Natural killer cell (primary cell): ENCODE measurements around the gene RPS28. TPM values are rescaled to one million over a fixed set of nuclear protein-coding genes. Genes with fewer than 3 reads are reported as not detected.
"Not testable (repeated sequence)": the region's sequence is repeated elsewhere in the genome, so short reads cannot be mapped to it uniquely, and the experiment has no call there.

ENCODE experiments used
- ATAC-seq, 3 donors: fragments of 150-1000 bp in 2 of 3; fragments of 200-7000 bp in 1 of 3; cut with Tn5 transposase; 1 replicate in 1 of 3; 2 replicates in 2 of 3; pipeline ENCODE4 v1.10.0; 2021; ENCODE audit warnings: mild to moderate bottlenecking in 2 of 3, moderate library complexity in 2 of 3
- DNase-seq, 2 donors: peaks; one replicate each; pipeline versions ENCODE4 v3.0.0 to v3.0.0-alpha.2; 2013 to 2021; ENCODE audit warnings: mixed read lengths in 1 of 2
- H3K27ac ChIP-seq: one replicate; pipeline ENCODE4 v1.5.1; 2013; ENCODE audit warnings: mild to moderate bottlenecking, low read length
- H3K27me3 ChIP-seq: one replicate; pipeline ENCODE4 v1.6.1; 2013; ENCODE audit warnings: low read length; ENCODE audit not compliant: control insufficient read depth, insufficient read depth
- H3K36me3 ChIP-seq: one replicate; pipeline ENCODE4 v1.6.1; 2013; ENCODE audit warnings: low read length; ENCODE audit not compliant: control insufficient read depth, insufficient read depth
- H3K4me1 ChIP-seq: one replicate; pipeline ENCODE4 v1.6.1; 2013; ENCODE audit warnings: low read length; ENCODE audit not compliant: control insufficient read depth, insufficient read depth
- H3K4me3 ChIP-seq: one replicate; pipeline ENCODE4 v1.5.1; 2013; ENCODE audit warnings: low read length
- H3K9me3 ChIP-seq: one replicate; pipeline ENCODE4 v1.6.1; 2013; ENCODE audit warnings: low read length; ENCODE audit not compliant: control insufficient read depth, insufficient read depth
- H3K27ac Mint-ChIP-seq, 2 donors: one replicate each; pipeline ENCODE4 v1.8.0; 2022; ENCODE audit warnings: mild to moderate bottlenecking in 2 of 2, mixed read lengths in 2 of 2, moderate library complexity in 1 of 2
- H3K27me3 Mint-ChIP-seq, 2 donors: one replicate each; pipeline ENCODE4 v1.8.0; 2022; ENCODE audit warnings: low read depth in 2 of 2, mixed read lengths in 2 of 2
- H3K36me3 Mint-ChIP-seq: one replicate; pipeline ENCODE4 v1.8.0; 2022; ENCODE audit warnings: mixed read lengths
- H3K4me1 Mint-ChIP-seq, 2 donors: one replicate each; pipeline ENCODE4 v1.8.0; 2022; ENCODE audit warnings: mixed read lengths in 2 of 2
- H3K4me3 Mint-ChIP-seq: one replicate; pipeline ENCODE4 v1.8.0; 2022; ENCODE audit warnings: mild to moderate bottlenecking, moderate library complexity, mixed read lengths
- H3K9me3 Mint-ChIP-seq, 2 donors: one replicate each; pipeline ENCODE4 v1.8.0; 2022; ENCODE audit warnings: mixed read lengths in 2 of 2
- CTCF ChIP-seq: fragments of 200-600 bp; IDR thresholded peaks from one replicate; pipeline ENCODE4 v1.8.0; 2022; ENCODE audit warnings: antibody characterized with exemption
- WGBS: methylation state at CpG from one replicate; pipeline ENCODE4 v1.1.7; 2013; ENCODE audit warnings: missing lambda C conversion rate; ENCODE audit not compliant: insufficient coverage; 5-methylcytosine and 5-hydroxymethylcytosine counted together
- intact Hi-C: fragments of 100-400 bp; cut with micrococcal nuclease; formaldehyde crosslinking; loops from one replicate; pipeline ENCODE4 v1.14.2; 2022
- total RNA-seq, 4 donors: library from RNA; stranded (reverse); fragments of 120-200 nt in 1 of 4; gene quantifications; one replicate each; pipeline versions ENCODE4 v1.2.3 to v1.2.4, GENCODE V29; 2013 to 2022

Gene RPS28
- total RNA-seq, 3 donors from 2014 or later (not counting 1 experiment from before 2014, with no cell fraction given) = 1,133 to 1,486 (median 1,403) TPM

- ATAC-seq = no peak
- Mint-ChIP-seq H3K4me3 (no peak overlapping the region), H3K4me1 (peaks cover 18 to 22% of the 10 kb centered on the region in 2 donors), H3K27ac (no peak overlapping the region), H3K27me3 (no peaks in the 10 kb centered on the region), H3K36me3 (no peaks in the 10 kb centered on the region), H3K9me3 (no peaks in the 10 kb centered on the region)
- no peak for TF ChIP-seq CTCF
- Histone ChIP-seq H3K4me1 (peaks cover 15% of the 10 kb centered on the region), H3K27me3 (no peaks in the 10 kb centered on the region), H3K36me3 (peaks cover 25% of the 10 kb centered on the region), H3K9me3 (no peaks in the 10 kb centered on the region), H3K4me3 (no peak overlapping the region), H3K27ac (no peak overlapping the region)
- intact Hi-C loops = no loop called here
- DNase-seq = no peak
- 96% methylated on average over 14 of the region's 14 CpGs for WGBS
Measured at GRCh38 chr19:8316351-8317125, 4.8 kb upstream of the RPS28 start.

- H3K27ac Mint-ChIP-seq, H3K4me3 ChIP-seq, H3K27me3 Mint-ChIP-seq, H3K27me3 ChIP-seq, DNase-seq, intact Hi-C loops, ATAC-seq, H3K36me3 Mint-ChIP-seq, H3K9me3 ChIP-seq, H3K9me3 Mint-ChIP-seq, H3K27ac ChIP-seq: not testable (repeated sequence)
- WGBS = 89% methylated on average over 7 of the region's 9 CpGs
- Mint-ChIP-seq H3K4me3 (peak overlapping the region; percentile 6), H3K4me1 (peaks cover 24 to 33% of the 10 kb centered on the region in 2 donors)
- Histone ChIP-seq H3K36me3 (peaks cover 27% of the 10 kb centered on the region), H3K4me1 (peaks cover 31% of the 10 kb centered on the region)
Measured at GRCh38 chr19:8318835-8319234, 2.5 kb upstream of the RPS28 start.

- no peak for TF ChIP-seq CTCF
- H3K9me3 Mint-ChIP-seq = no peaks in the 10 kb centered on the region
- H3K27ac Mint-ChIP-seq = peak overlapping the region; percentile 99 to 100
- H3K27ac ChIP-seq = peak overlapping the region; percentile 93
- peaks cover 24 to 33% of the 10 kb centered on the region in 2 donors for H3K4me1 Mint-ChIP-seq
- peak overlapping the region; percentile 100 for H3K4me3 Mint-ChIP-seq
- intact Hi-C loops = no loop called here
- no peaks in the 10 kb centered on the region for H3K27me3 ChIP-seq
- no peak for ATAC-seq
- H3K9me3 ChIP-seq = no peaks in the 10 kb centered on the region
- H3K4me1 ChIP-seq = peaks cover 31% of the 10 kb centered on the region
- no peak for DNase-seq
- no peak overlapping the region for H3K4me3 ChIP-seq
- H3K27me3 Mint-ChIP-seq = no peaks in the 10 kb centered on the region
- no peaks in the 10 kb centered on the region for H3K36me3 Mint-ChIP-seq
- 94% methylated on average over 12 of the region's 19 CpGs for WGBS
- peaks cover 33% of the 10 kb centered on the region for H3K36me3 ChIP-seq
Measured at GRCh38 chr19:8319807-8320520, 1.3 kb upstream of the RPS28 start.

GRCh38 chr19:8320564-8321066 is 681 bp upstream of the RPS28 start:
- ATAC-seq = no peak
- WGBS = 4% methylated on average over 16 of the region's 16 CpGs
- intact Hi-C loops = loop anchor here (1.0 kb wide), 1 partner anchor 12 kb away; the partner anchor contains the start of gene CD320
- no peak for DNase-seq
- no peaks in the 10 kb centered on the region for H3K27me3 Mint-ChIP-seq
- Histone ChIP-seq H3K27me3 (no peaks in the 10 kb centered on the region), H3K9me3 (no peaks in the 10 kb centered on the region), H3K36me3 (peaks cover 26% of the 10 kb centered on the region), H3K4me1 (peaks cover 31% of the 10 kb centered on the region), H3K27ac (peak overlapping the region; percentile 93), H3K4me3 (peak overlapping the region; percentile 90)
- no peaks in the 10 kb centered on the region for H3K36me3 Mint-ChIP-seq
- H3K4me3 Mint-ChIP-seq = peak overlapping the region; percentile 100
- peaks cover 24 to 33% of the 10 kb centered on the region in 2 donors for H3K4me1 Mint-ChIP-seq
- TF ChIP-seq CTCF = no peak
- no peaks in the 10 kb centered on the region for H3K9me3 Mint-ChIP-seq
- peak overlapping the region; percentile 99 to 100 for H3K27ac Mint-ChIP-seq
